Liver (tissue), 9 donors: ENCODE measurements around the gene TGFBR3L. TPM values are rescaled to one million over a fixed set of nuclear protein-coding genes. Genes with fewer than 3 reads are reported as not detected.

ENCODE experiments used
- DNase-seq: peaks from one replicate; pipeline ENCODE4 v3.0.0-alpha.2; 2017; ENCODE audit warnings: low spot score
- H3K27ac ChIP-seq, 2 donors: one replicate each; pipeline ENCODE4 v1.7.0; 2013; ENCODE audit warnings: inconsistent platforms in 2 of 2, low read length in 2 of 2, control low read depth in 1 of 2, low read depth in 1 of 2, mild to moderate bottlenecking in 1 of 2
- H3K27me3 ChIP-seq, 4 donors: one replicate each; pipeline versions ENCODE4 v1.6.1 to v1.7.0; 2013; ENCODE audit warnings: low read length in 3 of 4, inconsistent platforms in 1 of 4, mild to moderate bottlenecking in 1 of 4, moderate library complexity in 1 of 4; ENCODE audit not compliant: control insufficient read depth in 4 of 4, insufficient read depth in 4 of 4
- H3K36me3 ChIP-seq, 4 donors: one replicate each; pipeline versions ENCODE4 v1.6.1 to v1.7.0; 2013; ENCODE audit warnings: low read length in 3 of 4, mild to moderate bottlenecking in 3 of 4, low read depth in 1 of 4, moderate library complexity in 1 of 4; ENCODE audit not compliant: control insufficient read depth in 4 of 4, insufficient read depth in 3 of 4
- H3K4me1 ChIP-seq, 4 donors: one replicate each; pipeline versions ENCODE4 v1.6.1 to v1.7.0; 2013; ENCODE audit warnings: low read length in 3 of 4, mild to moderate bottlenecking in 3 of 4, moderate library complexity in 1 of 4; ENCODE audit not compliant: control insufficient read depth in 4 of 4, insufficient read depth in 4 of 4
- H3K4me3 ChIP-seq, 3 donors: one replicate each; pipeline versions ENCODE4 v1.6.1 to v1.7.0; 2013; ENCODE audit warnings: low read length in 3 of 3, control low read depth in 1 of 3, low read depth in 1 of 3, mild to moderate bottlenecking in 1 of 3
- H3K9ac ChIP-seq, 2 donors: one replicate each; pipeline ENCODE4 v1.7.0; 2013; ENCODE audit warnings: low read length in 2 of 2, mild to moderate bottlenecking in 2 of 2, moderate library complexity in 2 of 2, control low read depth in 1 of 2, low read depth in 1 of 2
- H3K9me3 ChIP-seq, 4 donors: one replicate each; pipeline versions ENCODE4 v1.6.1 to v1.7.0; 2013; ENCODE audit warnings: low read length in 3 of 4; ENCODE audit not compliant: control insufficient read depth in 4 of 4
- FOXA1 ChIP-seq: IDR thresholded peaks from 2 replicates; pipeline ENCODE4 v1.6.1; 2016; ENCODE audit warnings: antibody characterized with exemption
- FOXA2 ChIP-seq: IDR thresholded peaks from 2 replicates; pipeline ENCODE4 v1.6.1; 2016; ENCODE audit warnings: antibody characterized with exemption
- GABPA ChIP-seq, 2 donors: IDR thresholded peaks in 1 of 2; conservative IDR thresholded peaks in 1 of 2; 2 replicates each; pipeline ENCODE4 v1.6.1; 2016; ENCODE audit warnings: antibody characterized with exemption in 2 of 2, mild to moderate bottlenecking in 1 of 2, moderate library complexity in 1 of 2
- HNF4A ChIP-seq, 2 donors: conservative IDR thresholded peaks; 2 replicates each; pipeline ENCODE4 v1.6.1; 2016; ENCODE audit warnings: antibody characterized with exemption in 2 of 2, mild to moderate bottlenecking in 2 of 2
- HNF4G ChIP-seq: IDR thresholded peaks from 2 replicates; pipeline ENCODE4 v1.6.1; 2016; ENCODE audit warnings: antibody characterized with exemption
- JUND ChIP-seq, 2 donors: IDR thresholded peaks; 2 replicates each; pipeline ENCODE4 v1.6.1; 2016; ENCODE audit warnings: antibody characterized with exemption in 2 of 2
- NR2F2 ChIP-seq: IDR thresholded peaks from 2 replicates; pipeline ENCODE4 v1.6.1; 2016; ENCODE audit warnings: antibody characterized with exemption
- RAD21 ChIP-seq, 2 donors: IDR thresholded peaks; 2 replicates each; pipeline ENCODE4 v1.6.1; 2016; ENCODE audit warnings: antibody characterized with exemption in 2 of 2, mild to moderate bottlenecking in 2 of 2
- RXRA ChIP-seq, 2 donors: IDR thresholded peaks; 2 replicates each; pipeline ENCODE4 v1.6.1; 2017 to 2018; ENCODE audit warnings: antibody characterized with exemption in 2 of 2, mild to moderate bottlenecking in 1 of 2
- SP1 ChIP-seq: IDR thresholded peaks from 2 replicates; pipeline ENCODE4 v1.6.1; 2018; ENCODE audit warnings: antibody characterized with exemption, mild to moderate bottlenecking
- TAF1 ChIP-seq: conservative IDR thresholded peaks from 2 replicates; pipeline ENCODE4 v1.6.1; 2016; ENCODE audit warnings: antibody characterized with exemption, mild to moderate bottlenecking
- YY1 ChIP-seq: IDR thresholded peaks from 2 replicates; pipeline ENCODE4 v1.6.1; 2016; ENCODE audit warnings: antibody characterized with exemption, mild to moderate bottlenecking
- WGBS: extraction: QIAGEN DNeasy Blood & Tissue Kit; methylation state at CpG from one replicate; pipeline ENCODE4 v1.1.7; 2013; 5-methylcytosine and 5-hydroxymethylcytosine counted together
- polyA plus RNA-seq, 2 donors: library from polyadenylated mRNA; stranded (reverse) in 1 of 2; unstranded in 1 of 2; fragments of 200-250 nt in 1 of 2; fragments of >200 nt in 1 of 2; fragmentation: Nextera tagmentation in 1 of 2; extraction: Ambion mirVana in 1 of 2; gene quantifications; one replicate each; pipeline versions ENCODE4 v1.2.1 to v1.2.3, GENCODE V29; 2013 to 2015
- total RNA-seq, 2 donors: library from RNA; depleted of rRNA; stranded (reverse); fragments of >200 nt; gene quantifications; one replicate each; pipeline ENCODE4 v1.2.3, GENCODE V29; 2014
- TF ChIP-seq, protein P1 (sequence below): IDR thresholded peaks from 2 replicates; pipeline ENCODE4 v1.6.1; 2016; ENCODE audit warnings: antibody characterized with exemption, mild to moderate bottlenecking
- TF ChIP-seq, protein P2 (sequence below): IDR thresholded peaks from 2 replicates; pipeline ENCODE4 v1.6.1; 2016; ENCODE audit warnings: antibody characterized with exemption
- TF ChIP-seq, protein P3 (sequence below): IDR thresholded peaks from 2 replicates; pipeline ENCODE4 v1.6.1; 2016; ENCODE audit warnings: antibody characterized with exemption
- TF ChIP-seq, protein P4 (sequence below): IDR thresholded peaks from 2 replicates; pipeline ENCODE4 v1.6.1; 2016; ENCODE audit warnings: antibody characterized with exemption
- donor health status: healthy.
- donor health status: healthy.
- donor health status: healthy.
- donor health status: healthy.
- donor health status: healthy.

TGFBR3L gene
- total RNA-seq (1 to 10 TPM in 1 of 2 donors, not detected in 1; 2.5 TPM), polyA plus RNA-seq (under 1 TPM; 0.32 to 0.36 TPM)

DNA sequence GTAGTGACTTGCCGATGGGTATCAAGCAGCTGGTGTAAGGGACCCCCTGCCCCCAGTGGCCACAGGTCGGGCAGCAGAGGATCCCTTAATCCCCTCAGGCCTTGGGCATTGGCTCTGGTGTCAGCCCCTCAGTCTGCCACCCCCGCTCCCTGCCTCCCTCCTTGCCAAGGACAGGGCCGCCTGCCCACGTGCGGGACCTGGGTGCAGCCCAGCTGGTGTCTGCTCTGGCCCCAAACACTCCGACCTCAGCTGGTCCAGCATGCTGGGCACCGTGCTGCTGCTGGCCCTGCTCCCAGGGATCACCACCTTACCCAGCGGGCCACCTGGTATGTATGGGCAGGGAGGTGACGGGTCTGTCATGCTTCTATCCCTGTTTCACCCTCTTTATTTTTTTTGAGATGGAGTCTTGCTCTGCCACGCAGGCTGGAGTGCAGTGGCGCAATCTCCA lies at the start of gene TGFBR3L:
TGFBR3L (plus strand) TSS at position 233 of the 448 bp plus-strand sequence.
- WGBS, result 43% methylated on average over 12 of the region's 12 CpGs
- no peak for DNase-seq
- TF ChIP-seq GABPA (IDR thresholded peaks at IDR 0.05 in 1 of 2, conservative IDR thresholded peaks at IDR 0.05 in 1 of 2), result no peak
- no peak for TF ChIP-seq JUND (IDR thresholded peaks at IDR 0.05)
- TF ChIP-seq, protein P1, sequence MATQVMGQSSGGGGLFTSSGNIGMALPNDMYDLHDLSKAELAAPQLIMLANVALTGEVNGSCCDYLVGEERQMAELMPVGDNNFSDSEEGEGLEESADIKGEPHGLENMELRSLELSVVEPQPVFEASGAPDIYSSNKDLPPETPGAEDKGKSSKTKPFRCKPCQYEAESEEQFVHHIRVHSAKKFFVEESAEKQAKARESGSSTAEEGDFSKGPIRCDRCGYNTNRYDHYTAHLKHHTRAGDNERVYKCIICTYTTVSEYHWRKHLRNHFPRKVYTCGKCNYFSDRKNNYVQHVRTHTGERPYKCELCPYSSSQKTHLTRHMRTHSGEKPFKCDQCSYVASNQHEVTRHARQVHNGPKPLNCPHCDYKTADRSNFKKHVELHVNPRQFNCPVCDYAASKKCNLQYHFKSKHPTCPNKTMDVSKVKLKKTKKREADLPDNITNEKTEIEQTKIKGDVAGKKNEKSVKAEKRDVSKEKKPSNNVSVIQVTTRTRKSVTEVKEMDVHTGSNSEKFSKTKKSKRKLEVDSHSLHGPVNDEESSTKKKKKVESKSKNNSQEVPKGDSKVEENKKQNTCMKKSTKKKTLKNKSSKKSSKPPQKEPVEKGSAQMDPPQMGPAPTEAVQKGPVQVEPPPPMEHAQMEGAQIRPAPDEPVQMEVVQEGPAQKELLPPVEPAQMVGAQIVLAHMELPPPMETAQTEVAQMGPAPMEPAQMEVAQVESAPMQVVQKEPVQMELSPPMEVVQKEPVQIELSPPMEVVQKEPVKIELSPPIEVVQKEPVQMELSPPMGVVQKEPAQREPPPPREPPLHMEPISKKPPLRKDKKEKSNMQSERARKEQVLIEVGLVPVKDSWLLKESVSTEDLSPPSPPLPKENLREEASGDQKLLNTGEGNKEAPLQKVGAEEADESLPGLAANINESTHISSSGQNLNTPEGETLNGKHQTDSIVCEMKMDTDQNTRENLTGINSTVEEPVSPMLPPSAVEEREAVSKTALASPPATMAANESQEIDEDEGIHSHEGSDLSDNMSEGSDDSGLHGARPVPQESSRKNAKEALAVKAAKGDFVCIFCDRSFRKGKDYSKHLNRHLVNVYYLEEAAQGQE, result no peak
- TF ChIP-seq, protein P2, sequence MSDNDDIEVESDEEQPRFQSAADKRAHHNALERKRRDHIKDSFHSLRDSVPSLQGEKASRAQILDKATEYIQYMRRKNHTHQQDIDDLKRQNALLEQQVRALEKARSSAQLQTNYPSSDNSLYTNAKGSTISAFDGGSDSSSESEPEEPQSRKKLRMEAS, result no peak
- TF ChIP-seq YY1, result no peak
- Histone ChIP-seq H3K9ac (no peak within 1 kb of the TSS), H3K4me3 (no peak within 1 kb of the TSS), H3K27ac (no peak within 1 kb of the TSS), H3K27me3 (no peaks in the 10 kb centered on the region), H3K9me3 (no peaks in the 10 kb centered on the region), H3K4me1 (peaks cover 17 to 46% (median 27%) of the 10 kb centered on the region in 4 donors), H3K36me3 (peaks cover 0 to 27% (median 10%) of the 10 kb centered on the region in 4 donors)

DNA sequence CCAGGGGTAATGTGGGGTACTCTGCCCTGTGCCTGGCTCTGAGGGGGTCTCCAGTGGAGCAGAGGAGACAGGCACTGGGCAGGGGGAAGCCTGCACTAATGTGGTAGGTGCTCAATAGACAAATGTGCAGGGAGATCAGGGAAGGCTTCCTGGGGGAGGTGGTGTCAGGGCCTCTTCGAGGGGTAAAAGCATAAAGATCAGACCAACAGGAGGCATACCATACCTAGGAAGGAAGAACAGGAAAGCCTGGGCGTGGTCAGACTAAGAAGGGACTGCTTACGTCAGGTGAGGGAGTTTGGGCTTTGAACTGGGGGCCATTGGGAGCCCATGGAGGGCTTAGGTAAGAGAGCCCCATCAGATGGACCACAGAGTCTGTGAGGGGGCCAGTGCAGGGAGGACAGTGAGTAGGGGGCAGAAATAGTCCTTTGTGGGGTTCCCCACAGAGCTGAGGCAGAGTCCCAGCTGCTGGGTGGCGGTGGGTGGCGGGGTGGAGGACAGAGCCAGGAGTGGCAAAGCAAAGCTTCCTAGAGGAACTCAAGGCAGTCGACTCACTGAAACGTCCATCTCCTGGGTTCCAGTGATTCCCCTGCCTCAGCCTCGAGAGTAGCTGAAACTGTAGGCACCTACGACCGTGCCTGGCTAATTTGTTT lies 49.2 kb upstream of the TGFBR3L start:
- H3K27me3 ChIP-seq, result no peaks in the 10 kb centered on the region
- H3K27ac ChIP-seq, result no peak overlapping the region
- DNase-seq, result no peak
- H3K9me3 ChIP-seq, result no peaks in the 10 kb centered on the region
- H3K36me3 ChIP-seq, result peaks cover 0 to 1% (median 0%) of the 10 kb centered on the region in 4 donors
- no peak overlapping the region for H3K4me3 ChIP-seq
- 54% methylated on average over 10 of the region's 10 CpGs for WGBS
- no peak overlapping the region for H3K9ac ChIP-seq
- TF ChIP-seq HNF4G, result no peak
- no peak for TF ChIP-seq HNF4A (conservative IDR thresholded peaks at IDR 0.05)
- no peak for TF ChIP-seq RAD21 (IDR thresholded peaks at IDR 0.05)
- TF ChIP-seq, protein P3, sequence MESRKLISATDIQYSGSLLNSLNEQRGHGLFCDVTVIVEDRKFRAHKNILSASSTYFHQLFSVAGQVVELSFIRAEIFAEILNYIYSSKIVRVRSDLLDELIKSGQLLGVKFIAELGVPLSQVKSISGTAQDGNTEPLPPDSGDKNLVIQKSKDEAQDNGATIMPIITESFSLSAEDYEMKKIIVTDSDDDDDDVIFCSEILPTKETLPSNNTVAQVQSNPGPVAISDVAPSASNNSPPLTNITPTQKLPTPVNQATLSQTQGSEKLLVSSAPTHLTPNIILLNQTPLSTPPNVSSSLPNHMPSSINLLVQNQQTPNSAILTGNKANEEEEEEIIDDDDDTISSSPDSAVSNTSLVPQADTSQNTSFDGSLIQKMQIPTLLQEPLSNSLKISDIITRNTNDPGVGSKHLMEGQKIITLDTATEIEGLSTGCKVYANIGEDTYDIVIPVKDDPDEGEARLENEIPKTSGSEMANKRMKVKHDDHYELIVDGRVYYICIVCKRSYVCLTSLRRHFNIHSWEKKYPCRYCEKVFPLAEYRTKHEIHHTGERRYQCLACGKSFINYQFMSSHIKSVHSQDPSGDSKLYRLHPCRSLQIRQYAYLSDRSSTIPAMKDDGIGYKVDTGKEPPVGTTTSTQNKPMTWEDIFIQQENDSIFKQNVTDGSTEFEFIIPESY, result no peak
- no peak for TF ChIP-seq RXRA (IDR thresholded peaks at IDR 0.05)
- TF ChIP-seq FOXA2, result no peak
- no peak for TF ChIP-seq SP1
- no peak for TF ChIP-seq TAF1
- TF ChIP-seq JUND (IDR thresholded peaks at IDR 0.05), result no peak
- TF ChIP-seq, protein P1, result no peak
- TF ChIP-seq, protein P4, sequence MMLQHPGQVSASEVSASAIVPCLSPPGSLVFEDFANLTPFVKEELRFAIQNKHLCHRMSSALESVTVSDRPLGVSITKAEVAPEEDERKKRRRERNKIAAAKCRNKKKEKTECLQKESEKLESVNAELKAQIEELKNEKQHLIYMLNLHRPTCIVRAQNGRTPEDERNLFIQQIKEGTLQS, result no peak
- TF ChIP-seq GABPA (IDR thresholded peaks at IDR 0.05 in 1 of 2, conservative IDR thresholded peaks at IDR 0.05 in 1 of 2), result no peak
- TF ChIP-seq FOXA1, result no peak
- no peak for TF ChIP-seq NR2F2
- TF ChIP-seq YY1, result no peak
- TF ChIP-seq, protein P2, result no peak
- peaks cover 9 to 23% (median 13%) of the 10 kb centered on the region in 4 donors for H3K4me1 ChIP-seq
